ENCODE data around the gene PFKM.
A peak's percentile ranks its signal among the peaks of the same experiment; 100 is the strongest.

Gene PFKM

GRCh38 chr12:48119078-48119833 is at the start of gene PFKM:
PFKM (plus strand) TSS chr12:48119364; CDS start chr12:48122775, 3,411 bp downstream.
- peak in 1 of 2 donors; percentile 16 for DNase-seq (ENCODE audit: low read depth in 2 of 2)

- no peak for DNase-seq (ENCODE audit: low read depth in 2 of 2)
Observed at GRCh38 chr12:48070033-48070432, 49.1 kb upstream of the PFKM start.

- no peak for DNase-seq (ENCODE audit: low read depth in 2 of 2)
Observed at GRCh38 chr12:48070731-48071130, 48.4 kb upstream of the PFKM start.

GRCh38 chr12:48071808-48072207 is 47.4 kb upstream of the PFKM start:
- no peak for DNase-seq (ENCODE audit: low read depth in 2 of 2)

GRCh38 chr12:48072266-48072665 is 46.9 kb upstream of the PFKM start:
- DNase-seq (ENCODE audit: low read depth in 2 of 2): no peak

GRCh38 chr12:48074266-48074665 is 44.9 kb upstream of the PFKM start:
- DNase-seq (ENCODE audit: low read depth in 2 of 2): no peak

- DNase-seq (ENCODE audit: low read depth in 2 of 2): no peak
Observed at GRCh38 chr12:48075832-48076231, 43.3 kb upstream of the PFKM start.

- DNase-seq (ENCODE audit: low read depth in 2 of 2): no peak
Observed at GRCh38 chr12:48077111-48077510, 42.1 kb upstream of the PFKM start.

- no peak for DNase-seq (ENCODE audit: low read depth in 2 of 2)
Observed at GRCh38 chr12:48078901-48079300, 40.3 kb upstream of the PFKM start.

- DNase-seq (ENCODE audit: low read depth in 2 of 2): no peak
Observed at GRCh38 chr12:48080285-48080684, 38.9 kb upstream of the PFKM start.

GRCh38 chr12:48080821-48081220 is 38.3 kb upstream of the PFKM start:
- DNase-seq (ENCODE audit: low read depth in 2 of 2): no peak

GRCh38 chr12:48084066-48084465 is 35.1 kb upstream of the PFKM start:
- no peak for DNase-seq (ENCODE audit: low read depth in 2 of 2)

- no peak for DNase-seq (ENCODE audit: low read depth in 2 of 2)
Observed at GRCh38 chr12:48084841-48085460, 34.2 kb upstream of the PFKM start.

- no peak for DNase-seq (ENCODE audit: low read depth in 2 of 2)
Observed at GRCh38 chr12:48086327-48086726, 32.8 kb upstream of the PFKM start.

GRCh38 chr12:48092611-48093010 is 26.6 kb upstream of the PFKM start:
- DNase-seq (ENCODE audit: low read depth in 2 of 2): no peak

GRCh38 chr12:48104531-48104930 is 14.6 kb upstream of the PFKM start:
- DNase-seq (ENCODE audit: low read depth in 2 of 2): no peak

- peak in 1 of 2 donors; percentile 28 for DNase-seq (ENCODE audit: low read depth in 2 of 2)
Observed at GRCh38 chr12:48105321-48105866, 13.8 kb upstream of the PFKM start.

GRCh38 chr12:48105867-48106680 is 13.1 kb upstream of the PFKM start, which contains the start of gene SENP1:
SENP1 (minus strand) TSS chr12:48106079; CDS start chr12:48101472, 4,607 bp downstream.
- peak; percentile 81 to 83 for DNase-seq (ENCODE audit: low read depth in 2 of 2)

GRCh38 chr12:48106681-48107613 is 12.2 kb upstream of the PFKM start:
- DNase-seq (ENCODE audit: low read depth in 2 of 2): no peak

GRCh38 chr12:48109424-48109823 is 9.7 kb upstream of the PFKM start:
- DNase-seq (ENCODE audit: low read depth in 2 of 2): no peak

- DNase-seq (ENCODE audit: low read depth in 2 of 2): no peak
Observed at GRCh38 chr12:48110691-48111311, 8.4 kb upstream of the PFKM start.
